Dermis microvascular lymphatic vessel endothelial cell (primary cell): ENCODE results near the gene SLC38A3. TPM values are rescaled to one million over a fixed set of nuclear protein-coding genes. Genes with fewer than 3 reads are reported as not detected.
"Not testable (repeated sequence)": the region's sequence is repeated elsewhere in the genome, so short reads cannot be mapped to it uniquely, and the experiment has no call there.

Experiments
- DNase-seq, 2 donors: peaks; one replicate each; pipeline versions ENCODE4 v3.0.0 to v3.0.0-alpha.2; 2010; ENCODE audit warnings: low read depth in 2 of 2
- total RNA-seq: library from RNA; depleted of rRNA; stranded (reverse); fragments of >200 nt; gene quantifications from 2 replicates; pipeline ENCODE4 v1.2.1, GENCODE V29; 2014

Gene SLC38A3
- total RNA-seq, 1 donor from 2014 or later: under 0.01 TPM

GRCh38 chr3:50230104-50230793, 25.2 kb downstream of the SLC38A3 start:
- DNase-seq: no peak

GRCh38 chr3:50230794-50231125, 25.7 kb downstream of the SLC38A3 start:
- DNase-seq: no peak

DNA sequence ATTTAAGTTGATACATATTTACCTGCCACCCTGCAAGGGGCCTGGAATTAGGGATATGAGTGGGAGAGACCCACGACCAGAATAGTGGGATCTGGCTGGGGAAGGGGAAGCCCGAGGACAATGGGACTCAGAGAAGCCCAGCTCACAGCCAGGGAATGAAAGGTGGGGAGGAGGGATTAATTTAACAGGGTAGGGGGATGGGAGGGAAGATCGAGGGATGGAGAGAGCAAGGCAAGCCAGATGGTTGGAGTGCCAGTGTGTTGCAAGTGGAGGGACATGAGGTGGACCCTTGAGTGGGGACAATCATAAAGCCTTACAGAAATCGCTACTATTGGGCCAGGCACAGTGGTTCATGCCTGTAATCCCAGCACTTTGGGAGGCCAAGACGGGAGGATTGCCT, 26.5 kb downstream of the SLC38A3 start:
- no peak for DNase-seq

DNA sequence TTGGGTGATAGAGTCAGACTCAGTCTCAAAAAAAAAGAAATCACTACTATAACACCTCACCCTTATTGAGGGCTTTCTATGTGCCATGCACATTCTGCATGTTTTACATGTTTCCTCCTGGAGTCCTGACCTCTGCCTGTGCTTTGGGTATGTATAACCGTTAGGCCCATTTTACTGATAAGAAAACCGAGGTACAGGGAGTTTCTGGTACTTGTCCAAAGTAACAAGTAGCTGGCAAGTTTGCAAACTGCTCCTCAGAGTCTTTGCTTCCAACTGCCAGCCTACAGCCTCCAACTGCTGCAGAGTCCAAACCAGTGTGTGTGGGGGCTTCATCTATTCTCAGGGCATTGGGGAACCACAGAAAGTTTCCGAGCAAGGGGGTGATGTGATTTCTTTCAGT, 27.2 kb downstream of the SLC38A3 start:
- DNase-seq: no peak

GRCh38 chr3:50233176-50233575, 28.1 kb downstream of the SLC38A3 start:
- no peak for DNase-seq

DNA sequence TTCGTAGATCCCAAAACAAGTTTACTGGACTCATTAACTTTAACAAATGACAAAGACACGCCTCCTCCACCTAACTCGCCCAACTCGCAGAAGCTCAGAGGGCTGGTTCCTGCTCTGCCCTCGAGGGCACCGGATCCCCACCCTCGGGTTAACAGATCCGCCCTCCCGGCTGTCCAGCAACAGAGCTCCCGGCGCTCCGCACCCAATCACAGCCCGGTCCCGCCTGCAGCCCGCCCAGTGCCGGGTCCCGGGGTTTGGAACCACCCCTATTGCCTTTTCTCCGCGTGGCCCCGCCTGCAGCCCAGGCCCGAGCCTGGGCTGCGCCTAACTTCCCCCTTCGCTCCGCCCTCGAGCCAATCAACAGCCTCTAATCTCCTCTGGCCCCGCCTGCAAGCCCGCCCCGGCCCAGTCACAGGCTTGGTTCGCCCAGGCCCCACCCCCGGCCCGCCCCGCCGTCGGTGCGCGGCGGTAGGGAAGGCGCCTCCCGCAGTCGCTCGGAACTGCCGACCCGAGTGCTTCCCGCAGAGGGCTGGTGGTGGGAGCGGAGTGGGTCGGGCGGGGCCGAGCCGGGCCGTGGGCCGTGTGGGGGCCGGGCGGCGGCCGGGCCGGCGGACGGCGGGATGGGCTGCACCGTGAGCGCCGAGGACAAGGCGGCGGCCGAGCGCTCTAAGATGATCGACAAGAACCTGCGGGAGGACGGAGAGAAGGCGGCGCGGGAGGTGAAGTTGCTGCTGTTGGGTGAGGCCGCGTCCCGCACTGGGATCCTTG, 30.8 kb downstream of the SLC38A3 start, which contains the start of gene GNAI2:
Gene GNAI2, plus strand, starts transcription at position 489 of the 768 bp plus-strand sequence. Its CDS starts 132 bp downstream, at position 621.
- DNase-seq: peak; percentile 95 to 99

DNA sequence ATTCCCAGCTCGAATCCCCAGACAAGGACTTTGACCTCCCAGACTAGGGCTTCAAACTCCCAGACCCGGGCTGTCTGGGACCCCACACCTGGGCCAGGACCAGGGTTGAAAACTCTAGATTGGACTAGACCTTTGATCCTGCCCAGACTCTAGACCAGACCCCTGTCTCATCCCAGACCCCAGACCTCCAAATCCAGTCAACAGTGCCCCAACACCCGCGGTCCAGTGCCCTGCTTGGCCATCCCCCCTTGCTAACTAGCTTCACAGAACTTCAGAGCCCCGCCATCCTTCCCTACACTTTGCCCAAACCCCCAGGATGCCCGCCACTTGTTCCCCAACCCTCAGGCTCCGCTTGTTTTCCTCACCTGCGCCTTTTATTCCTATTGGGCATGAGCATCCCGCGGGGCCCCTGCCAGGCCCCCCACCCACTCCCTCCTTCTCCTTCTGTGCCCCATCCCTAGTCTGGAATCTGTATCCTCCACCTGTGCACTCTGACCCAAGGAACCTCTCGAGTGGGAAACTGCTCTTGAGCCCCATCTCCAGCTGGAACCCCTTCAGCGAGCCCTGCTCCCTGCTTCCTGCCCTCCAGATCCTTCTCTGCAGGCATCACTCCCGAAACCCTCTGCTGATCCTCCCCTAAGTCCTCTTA, 31.5 kb downstream of the SLC38A3 start:
- DNase-seq: no peak

DNA sequence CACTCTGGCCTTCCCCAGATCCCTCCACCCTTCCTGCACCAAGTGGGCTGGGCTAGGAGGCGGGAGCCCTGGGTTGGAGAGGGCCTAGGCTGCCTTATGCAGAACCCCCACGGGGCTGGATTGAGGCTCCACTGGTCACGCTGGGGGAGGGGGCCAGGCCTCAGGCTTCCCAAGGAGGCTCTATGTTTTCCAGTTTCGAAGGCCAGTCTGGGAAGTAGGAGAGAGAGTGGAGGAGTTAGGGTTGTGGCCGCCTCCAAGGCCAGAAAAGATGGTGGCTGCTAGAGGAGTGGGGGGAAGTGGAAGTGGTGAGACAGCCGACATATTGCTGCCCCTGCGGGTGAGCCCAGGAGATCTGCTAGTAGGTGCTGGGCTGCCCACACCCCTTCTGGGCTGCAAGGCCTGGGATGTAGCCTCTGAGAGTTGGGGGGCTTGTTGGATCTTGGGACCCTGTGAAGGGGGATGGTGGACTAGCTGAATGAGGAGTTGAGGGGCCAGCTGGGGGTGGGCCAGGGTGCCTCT, 32.1 kb downstream of the SLC38A3 start:
- DNase-seq: peak in 1 of 2 donors; percentile 50

GRCh38 chr3:50237754-50238548, 32.9 kb downstream of the SLC38A3 start:
- DNase-seq: peak in 1 of 2 donors; percentile 90

DNA sequence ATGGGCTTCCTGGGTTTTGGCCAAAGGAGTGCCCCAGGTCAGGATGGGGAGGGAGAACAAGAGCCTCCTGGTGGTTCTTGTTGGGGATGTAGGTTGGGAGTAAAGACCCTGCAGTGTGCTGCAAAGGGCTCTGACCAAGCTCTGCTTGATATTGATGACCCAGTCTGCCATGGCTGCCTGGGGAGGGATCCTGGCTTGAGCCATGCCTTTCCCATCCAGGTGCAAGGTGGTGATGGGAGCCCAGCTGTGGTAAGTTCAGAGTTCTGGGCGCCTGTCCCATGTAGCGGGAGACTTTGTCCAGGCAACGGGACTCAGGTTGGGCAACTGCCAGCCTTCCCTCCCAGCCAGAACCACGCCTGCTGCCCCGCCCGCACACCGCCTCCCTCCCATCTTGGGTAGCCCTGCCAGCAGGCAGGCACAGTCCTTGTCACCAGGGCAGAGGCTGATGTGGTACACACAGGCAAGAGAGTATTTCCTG, 33.5 kb downstream of the SLC38A3 start:
- DNase-seq: peak in 1 of 2 donors; percentile 56

- DNase-seq: no peak
These were observed 34.6 kb downstream of the SLC38A3 start for GRCh38 chr3:50239649-50240048.

DNA sequence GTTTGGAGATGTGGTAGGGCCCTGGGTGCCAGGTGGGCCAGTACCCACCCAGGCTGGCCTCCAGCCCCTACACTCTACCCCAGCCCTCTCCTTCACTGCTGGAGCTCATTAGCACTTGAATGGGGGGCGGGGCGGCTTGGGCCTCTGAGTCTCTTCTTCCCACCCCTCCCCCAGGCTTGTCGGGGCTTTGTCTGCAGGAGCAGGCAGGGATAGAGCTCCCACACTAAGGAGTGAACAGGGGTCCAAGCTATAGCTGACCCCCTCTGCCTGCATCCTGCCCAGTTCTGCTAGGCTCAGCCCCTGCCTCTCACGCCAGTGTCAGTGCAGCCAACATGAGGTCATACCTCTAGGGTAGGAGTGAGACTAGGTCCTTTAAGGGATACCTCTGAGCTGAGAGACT, 36.1 kb downstream of the SLC38A3 start:
- DNase-seq: peak in 1 of 2 donors; percentile 31

DNA sequence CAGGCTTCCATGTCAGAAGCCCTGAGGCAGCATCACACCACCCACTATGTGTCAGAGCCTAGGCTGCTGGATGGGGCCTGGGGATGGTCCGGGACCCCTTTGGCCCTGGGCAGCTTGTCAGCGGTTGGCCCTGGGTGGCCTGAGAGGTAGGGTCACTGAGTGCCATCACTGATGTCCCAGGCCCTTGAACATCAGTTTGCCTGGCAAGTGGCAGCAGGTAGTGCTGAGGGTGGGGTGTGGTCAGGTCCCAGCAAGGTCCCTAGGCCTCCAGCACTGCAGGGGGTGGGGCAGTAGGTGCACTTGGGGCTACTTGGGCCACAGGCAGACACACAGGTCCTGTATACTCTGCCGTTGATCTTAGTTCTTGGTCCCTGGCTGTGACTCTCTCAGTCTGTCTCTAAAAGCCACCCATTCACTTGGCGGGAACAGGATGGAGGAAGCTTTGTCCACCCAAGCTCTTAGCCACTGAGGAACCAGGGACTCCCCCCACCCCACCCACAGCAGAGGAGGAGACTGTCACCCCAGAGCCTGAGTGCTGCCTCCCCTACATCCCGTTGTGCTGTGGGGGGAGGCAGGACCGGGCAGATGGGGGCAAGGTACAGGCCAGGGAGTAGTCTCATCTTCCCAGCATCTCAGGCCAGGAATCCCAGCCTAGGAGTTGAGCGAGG, 36.8 kb downstream of the SLC38A3 start:
- DNase-seq: no peak

- DNase-seq: no peak
These were observed 37.3 kb downstream of the SLC38A3 start for GRCh38 chr3:50242381-50242770.

DNA sequence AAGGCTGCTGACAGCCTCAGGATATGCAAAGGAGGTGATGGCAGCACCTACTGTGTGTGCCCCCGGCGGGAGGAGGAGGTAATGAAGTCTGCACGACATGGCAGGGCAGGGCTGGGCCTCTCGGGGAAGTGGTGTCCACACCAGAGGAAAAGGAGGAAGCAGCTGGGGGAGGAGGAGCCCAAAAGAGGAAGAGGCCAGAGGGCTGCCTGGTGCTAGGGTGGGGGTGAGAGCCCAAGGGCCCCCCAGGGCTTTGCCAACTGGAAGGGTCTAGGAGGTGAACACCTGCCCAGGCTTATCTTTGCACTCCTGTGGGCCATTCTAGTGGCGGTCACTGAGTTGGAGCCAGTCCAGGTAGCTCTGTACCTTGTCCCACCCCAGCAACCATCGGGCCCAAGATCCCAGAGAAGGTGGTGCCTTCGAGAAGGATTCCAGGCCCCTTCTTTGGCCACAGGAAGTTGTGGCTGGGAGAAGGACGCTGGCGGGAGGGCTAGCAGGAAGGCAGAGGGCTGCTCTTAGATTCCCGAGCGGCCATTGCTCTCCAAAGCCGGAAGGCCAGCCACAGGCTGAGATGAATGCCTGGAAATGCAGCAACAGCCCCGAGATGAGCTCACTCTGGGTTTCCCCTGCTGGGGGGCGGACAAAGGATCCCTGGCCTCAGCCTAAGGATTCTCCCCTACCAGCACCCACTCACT, 37.9 kb downstream of the SLC38A3 start:
- peak; percentile 70 to 96 for DNase-seq

GRCh38 chr3:50243543-50243895, 38.4 kb downstream of the SLC38A3 start:
- no peak for DNase-seq

DNA sequence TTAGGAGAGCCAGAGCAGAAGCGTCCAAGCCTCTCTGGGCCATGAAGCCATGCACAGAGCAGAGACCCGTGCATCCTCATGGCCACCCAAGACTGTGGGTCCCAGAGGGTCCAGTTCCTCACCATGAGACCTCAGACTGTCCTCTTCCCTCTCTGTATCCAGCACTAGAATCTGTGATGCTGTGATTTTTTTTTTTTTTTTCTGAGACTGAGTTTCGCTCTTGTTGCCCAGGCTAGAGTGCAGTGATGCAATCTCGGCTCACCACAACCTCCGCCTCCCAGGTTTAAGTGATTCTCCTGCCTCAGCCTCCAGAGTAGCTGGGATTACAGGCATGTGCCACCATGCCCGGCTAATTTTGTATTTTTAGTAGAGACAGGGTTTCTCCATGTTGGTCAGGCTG, 39.7 kb downstream of the SLC38A3 start:
- not testable (repeated sequence) for DNase-seq

DNA sequence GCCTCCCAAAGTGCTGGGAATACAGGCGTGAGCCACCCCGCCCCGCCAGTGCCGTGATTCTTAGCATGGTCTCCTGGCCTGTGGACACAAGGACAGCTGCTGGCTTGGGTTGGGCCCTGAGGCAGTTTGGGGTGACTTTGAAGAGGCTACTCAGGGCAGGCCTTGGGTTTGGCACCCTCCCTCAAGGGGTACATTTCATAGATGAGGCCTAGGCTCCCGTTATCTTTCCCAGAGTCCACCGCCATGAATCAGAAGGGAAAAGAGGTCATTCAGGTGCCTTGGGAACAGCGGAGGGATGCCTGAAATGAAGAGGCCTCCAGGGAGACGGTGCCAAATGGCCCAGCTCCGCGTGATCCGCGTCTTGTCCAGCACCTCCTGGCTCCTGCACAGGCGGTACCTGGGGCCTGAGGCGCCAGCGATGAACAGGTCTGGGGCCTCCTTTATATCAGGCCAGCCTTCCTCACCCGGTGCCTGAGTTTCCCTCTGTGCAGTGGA, 40.2 kb downstream of the SLC38A3 start:
- DNase-seq: peak in 1 of 2 donors; percentile 46

DNA sequence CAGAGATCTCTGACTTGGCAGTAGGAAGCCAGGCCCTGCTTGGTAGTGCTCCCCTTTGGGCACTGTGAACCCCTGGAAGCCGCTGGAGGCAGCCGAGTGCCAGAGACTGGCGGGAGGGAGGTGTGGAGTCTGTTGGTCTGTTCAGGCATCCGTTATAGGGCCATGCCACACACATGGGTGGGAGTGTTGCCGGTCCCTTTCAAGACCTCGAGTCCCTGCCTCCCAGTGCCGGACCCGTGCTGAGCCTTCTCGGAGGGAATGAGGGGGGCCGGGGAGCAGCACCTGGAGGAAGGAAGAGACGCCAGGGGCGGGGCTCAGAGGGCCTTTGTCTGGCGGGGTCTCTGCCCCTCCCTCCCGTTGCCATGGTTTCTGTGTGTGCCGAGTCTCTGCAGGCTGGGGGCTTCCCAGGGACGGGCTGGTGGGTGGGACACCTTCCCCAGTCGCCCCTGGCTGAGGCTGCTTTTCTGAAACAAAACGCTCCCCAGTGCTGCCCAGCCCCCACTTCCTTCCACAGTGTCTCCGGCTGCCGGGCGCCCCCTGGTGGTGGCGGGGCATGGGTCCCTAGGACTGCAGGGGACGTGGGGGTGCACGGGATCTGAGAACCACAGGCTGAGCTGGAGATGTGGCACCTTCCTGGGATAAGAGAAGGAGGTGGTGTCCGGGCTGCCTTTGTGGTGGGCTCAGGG, 40.9 kb downstream of the SLC38A3 start:
- peak in 1 of 2 donors; percentile 92 for DNase-seq
